Cardiac muscle cell (in vitro differentiated cells and primary cell): ENCODE data around the gene MYO9B. TPM values are rescaled to one million over a fixed set of nuclear protein-coding genes. Genes with fewer than 3 reads are reported as not detected.

Source experiments
- DNase-seq, 2 donors: peaks; one replicate each; pipeline versions ENCODE4 v3.0.0 to v3.0.0-alpha.2; 2010 to 2017; ENCODE audit warnings: low read depth in 1 of 2, low spot score in 1 of 2
- H3K27ac ChIP-seq: fragments of 200-600 bp; sonication (generic); 2 replicates; pipeline ENCODE4 v1.5.1; 2016
- H3K27me3 ChIP-seq: fragments of 200-600 bp; sonication (generic); 2 replicates; pipeline ENCODE4 v1.6.0; 2016; ENCODE audit warnings: control low read depth
- H3K36me3 ChIP-seq: fragments of 200-600 bp; sonication (generic); 2 replicates; pipeline ENCODE4 v1.5.1; 2016; ENCODE audit warnings: control low read depth
- H3K4me1 ChIP-seq: fragments of 200-600 bp; sonication (generic); 2 replicates; pipeline ENCODE4 v1.8.1; 2017; ENCODE audit warnings: low read depth, mild to moderate bottlenecking, mixed run types
- H3K4me3 ChIP-seq: fragments of 200-600 bp; sonication (generic); 2 replicates; pipeline ENCODE4 v1.5.1; 2016; ENCODE audit warnings: mild to moderate bottlenecking
- H3K9me3 ChIP-seq: fragments of 200-600 bp; sonication (generic); 2 replicates; pipeline ENCODE4 v1.5.1; 2017; ENCODE audit warnings: low read depth, mild to moderate bottlenecking, control low read depth
- CTCF ChIP-seq: IDR thresholded peaks from 2 replicates; pipeline ENCODE4 v1.5.1; 2012; ENCODE audit warnings: low read depth, mild to moderate bottlenecking, low read length
- polyA plus RNA-seq: library from polyadenylated mRNA; unstranded; fragments of >200 nt; fragmentation: Nextera tagmentation; extraction: Ambion mirVana; gene quantifications from 2 replicates; pipeline ENCODE4 v1.2.1, GENCODE V29; 2016
- total RNA-seq: library from RNA; depleted of rRNA; stranded (reverse); fragments of >200 nt; gene quantifications from 2 replicates; pipeline ENCODE4 v1.2.3, GENCODE V29; 2016

MYO9B gene
- total and polyA plus RNA-seq, 2 experiments from 2014 or later = 17.7 to 47.9 TPM

GRCh38 chr19:17041976-17042375 lies 33.6 kb upstream of the MYO9B start:
- TF ChIP-seq CTCF = no peak
- H3K27ac ChIP-seq = no peak overlapping the region
- no peaks in the 10 kb centered on the region for H3K27me3 ChIP-seq
- no peaks in the 10 kb centered on the region for H3K4me1 ChIP-seq
- H3K9me3 ChIP-seq = no peaks in the 10 kb centered on the region
- no peaks in the 10 kb centered on the region for H3K36me3 ChIP-seq
- peak in 1 of 2 donors; percentile 63 for DNase-seq
- H3K4me3 ChIP-seq = no peak overlapping the region

- Histone ChIP-seq H3K4me1 (no peaks in the 10 kb centered on the region), H3K27ac (no peak overlapping the region), H3K36me3 (no peaks in the 10 kb centered on the region), H3K27me3 (no peaks in the 10 kb centered on the region), H3K9me3 (no peaks in the 10 kb centered on the region), H3K4me3 (no peak overlapping the region)
- TF ChIP-seq CTCF = no peak
- DNase-seq = no peak
These were observed 31.8 kb upstream of the MYO9B start for GRCh38 chr19:17043744-17044143.

GRCh38 chr19:17045907-17046502 lies 29.6 kb upstream of the MYO9B start:
- DNase-seq = no peak
- H3K9me3 ChIP-seq = no peaks in the 10 kb centered on the region
- no peak overlapping the region for H3K27ac ChIP-seq
- no peak overlapping the region for H3K4me3 ChIP-seq
- H3K36me3 ChIP-seq = no peaks in the 10 kb centered on the region
- TF ChIP-seq CTCF = no peak
- H3K27me3 ChIP-seq = no peaks in the 10 kb centered on the region
- no peaks in the 10 kb centered on the region for H3K4me1 ChIP-seq

- Histone ChIP-seq H3K4me1 (no peaks in the 10 kb centered on the region), H3K27me3 (no peaks in the 10 kb centered on the region), H3K27ac (no peak overlapping the region), H3K9me3 (no peaks in the 10 kb centered on the region), H3K4me3 (no peak overlapping the region), H3K36me3 (no peaks in the 10 kb centered on the region)
- no peak for DNase-seq
- no peak for TF ChIP-seq CTCF
These were observed 26.6 kb upstream of the MYO9B start for GRCh38 chr19:17048885-17049453.

- Histone ChIP-seq H3K4me3 (no peak overlapping the region), H3K9me3 (no peaks in the 10 kb centered on the region), H3K27ac (no peak overlapping the region), H3K27me3 (no peaks in the 10 kb centered on the region), H3K4me1 (no peaks in the 10 kb centered on the region), H3K36me3 (no peaks in the 10 kb centered on the region)
- TF ChIP-seq CTCF = no peak
- DNase-seq = peak in 1 of 2 donors; percentile 56
These were observed 25.8 kb upstream of the MYO9B start for GRCh38 chr19:17049711-17050280.
